ENCODE results near the gene ADARB2.
A peak's percentile ranks its signal among the peaks of the same experiment; 100 is the strongest.

Gene ADARB2

GRCh38 chr10:1660815-1661214 lies 76.5 kb downstream of the ADARB2 start:
- DNase-seq, result no peak

GRCh38 chr10:1660386-1660785 lies 76.9 kb downstream of the ADARB2 start:
- no peak for DNase-seq

GRCh38 chr10:1659221-1659791 lies 78.0 kb downstream of the ADARB2 start:
- no peak for DNase-seq

GRCh38 chr10:1658658-1659057 lies 78.7 kb downstream of the ADARB2 start:
- DNase-seq, result no peak

GRCh38 chr10:1657479-1657878 lies 79.8 kb downstream of the ADARB2 start:
- DNase-seq, result no peak

- DNase-seq, result no peak
These were observed 82.0 kb downstream of the ADARB2 start for GRCh38 chr10:1655367-1655766.

GRCh38 chr10:1654811-1655356 lies 82.4 kb downstream of the ADARB2 start:
- no peak for DNase-seq

GRCh38 chr10:1654247-1654646 lies 83.1 kb downstream of the ADARB2 start:
- DNase-seq, result no peak

GRCh38 chr10:1653321-1653720 lies 84.0 kb downstream of the ADARB2 start:
- DNase-seq, result no peak

- no peak for DNase-seq
These were observed 85.2 kb downstream of the ADARB2 start for GRCh38 chr10:1652151-1652550.

- no peak for DNase-seq
These were observed 85.9 kb downstream of the ADARB2 start for GRCh38 chr10:1651270-1651966.

GRCh38 chr10:1650542-1651269 lies 86.6 kb downstream of the ADARB2 start:
- no peak for DNase-seq

GRCh38 chr10:1648648-1649047 lies 88.7 kb downstream of the ADARB2 start:
- no peak for DNase-seq

- DNase-seq, result no peak
These were observed 91.0 kb downstream of the ADARB2 start for GRCh38 chr10:1646332-1646731.

GRCh38 chr10:1645896-1646295 lies 91.4 kb downstream of the ADARB2 start:
- DNase-seq, result no peak

GRCh38 chr10:1644191-1644711 lies 93.1 kb downstream of the ADARB2 start:
- no peak for DNase-seq

- no peak for DNase-seq
These were observed 93.5 kb downstream of the ADARB2 start for GRCh38 chr10:1643908-1644179.

- no peak for DNase-seq
These were observed 94.0 kb downstream of the ADARB2 start for GRCh38 chr10:1643161-1643907.

- DNase-seq, result no peak
These were observed 94.6 kb downstream of the ADARB2 start for GRCh38 chr10:1642600-1643160.

GRCh38 chr10:1641402-1641801 lies 95.9 kb downstream of the ADARB2 start:
- DNase-seq, result no peak

GRCh38 chr10:1638889-1639419 lies 98.4 kb downstream of the ADARB2 start:
- DNase-seq, result peak; percentile 70 to 73

GRCh38 chr10:1635340-1635739 lies 102.0 kb downstream of the ADARB2 start:
- no peak for DNase-seq

- DNase-seq, result no peak
These were observed 103.1 kb downstream of the ADARB2 start for GRCh38 chr10:1634239-1634638.
